Measurements from ENCODE around the gene PGAP6.
A peak's percentile ranks its signal among the peaks of the same experiment; 100 is the strongest.

GRCh38 chr16:370443-370842 lies 11.3 kb downstream of the PGAP6 start, which contains the start of gene MRPL28:
- TF ChIP-seq CTCF (IDR thresholded peaks at IDR 0.05) (no peak), POLR2A (IDR thresholded peaks at IDR 0.05) (peak in 1 of 2 donors; percentile 30)

Measured in adrenal gland (tissue), 5 donors.